H9 (cell line): ENCODE results near the gene ITPKB. TPM values are rescaled to one million over a fixed set of nuclear protein-coding genes. Genes with fewer than 3 reads are reported as not detected.

Source experiments
- DNase-seq: peaks from one replicate; pipeline ENCODE4 v3.0.0-alpha.2; 2017
- H2AFZ ChIP-seq: one replicate; pipeline ENCODE4 v1.6.1; 2013; ENCODE audit warnings: mild to moderate bottlenecking, low read length, control low read depth, moderate library complexity
- H2AK5ac ChIP-seq: 2 replicates; pipeline ENCODE4 v1.6.1; 2013; ENCODE audit warnings: low read length, control low read depth, mixed read lengths; ENCODE audit not compliant: insufficient read length
- H2BK120ac ChIP-seq: one replicate; pipeline ENCODE4 v1.6.1; 2013; ENCODE audit warnings: low read depth, mild to moderate bottlenecking, low read length, control low read depth, inconsistent platforms; ENCODE audit not compliant: poor library complexity, severe bottlenecking
- H2BK12ac ChIP-seq: 2 replicates; pipeline ENCODE4 v1.6.1; 2013; ENCODE audit warnings: low read length, control low read depth, mixed read lengths, low read depth; ENCODE audit not compliant: insufficient read length
- H2BK15ac ChIP-seq: 2 replicates; pipeline ENCODE4 v1.6.1; 2013; ENCODE audit warnings: low read depth, low read length, control low read depth
- H2BK20ac ChIP-seq: one replicate; pipeline ENCODE4 v1.6.1; 2013; ENCODE audit warnings: low read depth, mild to moderate bottlenecking, low read length, control low read depth, inconsistent platforms; ENCODE audit not compliant: poor library complexity, severe bottlenecking
- H2BK5ac ChIP-seq: 2 replicates; pipeline ENCODE4 v1.6.1; 2013; ENCODE audit warnings: low read length, control low read depth, mixed read lengths; ENCODE audit not compliant: insufficient read length
- H3K14ac ChIP-seq: 2 replicates; pipeline ENCODE4 v1.6.1; 2013; ENCODE audit warnings: low read length, control low read depth; ENCODE audit not compliant: insufficient read depth
- H3K18ac ChIP-seq: 2 replicates; pipeline ENCODE4 v1.6.1; 2013; ENCODE audit warnings: low read depth, mild to moderate bottlenecking, mixed read lengths, low read length, control low read depth; ENCODE audit not compliant: insufficient read length
- H3K23ac ChIP-seq: 2 replicates; pipeline ENCODE4 v1.6.1; 2013; ENCODE audit warnings: low read length, control low read depth, mixed read lengths, low read depth; ENCODE audit not compliant: insufficient read length
- H3K23me2 ChIP-seq: 2 replicates; pipeline ENCODE4 v1.6.1; 2013; ENCODE audit warnings: low read depth, mild to moderate bottlenecking, mixed read lengths, low read length, control low read depth; ENCODE audit not compliant: insufficient read length, poor library complexity, severe bottlenecking
- H3K27ac ChIP-seq: 2 replicates; pipeline ENCODE4 v1.5.1; 2013; ENCODE audit warnings: low read length, control low read depth, mixed read lengths, low read depth; ENCODE audit not compliant: insufficient read length
- H3K27me3 ChIP-seq: 2 replicates; pipeline ENCODE4 v1.6.1; 2013; ENCODE audit warnings: low read length, control low read depth, inconsistent platforms; ENCODE audit not compliant: insufficient read depth
- H3K4ac ChIP-seq: 2 replicates; pipeline ENCODE4 v1.6.1; 2013; ENCODE audit warnings: low read depth, mild to moderate bottlenecking, control low read depth, inconsistent platforms, low read length, moderate library complexity
- H3K4me1 ChIP-seq: 2 replicates; pipeline ENCODE4 v1.6.1; 2013; ENCODE audit warnings: low read length, control low read depth, inconsistent platforms; ENCODE audit not compliant: insufficient read depth
- H3K4me2 ChIP-seq: 2 replicates; pipeline ENCODE4 v1.6.1; 2013; ENCODE audit warnings: low read length, control low read depth, mixed read lengths; ENCODE audit not compliant: insufficient read length, insufficient read depth
- H3K56ac ChIP-seq: 2 replicates; pipeline ENCODE4 v1.6.1; 2013; ENCODE audit warnings: low read depth, mild to moderate bottlenecking, mixed read lengths, low read length, control low read depth; ENCODE audit not compliant: insufficient read length
- H3K79me1 ChIP-seq: 2 replicates; pipeline ENCODE4 v1.6.1; 2013; ENCODE audit warnings: low read depth, mild to moderate bottlenecking, moderate library complexity, low read length, control low read depth, inconsistent platforms; ENCODE audit not compliant: insufficient read depth, poor library complexity, severe bottlenecking
- H3K79me2 ChIP-seq: 2 replicates; pipeline ENCODE4 v1.6.1; 2013; ENCODE audit warnings: low read length, control low read depth, inconsistent platforms; ENCODE audit not compliant: insufficient read depth
- H3K9ac ChIP-seq: 2 replicates; pipeline ENCODE4 v1.6.1; 2013; ENCODE audit warnings: low read length, control low read depth, mixed read lengths; ENCODE audit not compliant: insufficient read length; ENCODE audit errors: extremely low read depth
- H3K9me3 ChIP-seq: one replicate; pipeline ENCODE4 v1.6.1; 2013; ENCODE audit warnings: low read depth, low read length, inconsistent platforms; ENCODE audit not compliant: control insufficient read depth
- H3T11ph ChIP-seq: one replicate; pipeline ENCODE4 v1.6.1; 2013; ENCODE audit warnings: mild to moderate bottlenecking, low read length, control low read depth, inconsistent platforms
- H4K20me1 ChIP-seq: one replicate; pipeline ENCODE4 v1.6.1; 2013; ENCODE audit not compliant: control insufficient read depth, insufficient read length, insufficient read depth
- H4K5ac ChIP-seq: 2 replicates; pipeline ENCODE4 v1.6.1; 2013; ENCODE audit warnings: low read depth, mild to moderate bottlenecking, mixed read lengths, low read length, control low read depth; ENCODE audit not compliant: insufficient read length
- H4K8ac ChIP-seq: replicated peaks from 2 replicates; pipeline ENCODE4 v1.6.1; 2013; ENCODE audit warnings: low read length, control low read depth, mixed read lengths, low read depth; ENCODE audit not compliant: insufficient read length
- H4K91ac ChIP-seq: 2 replicates; pipeline ENCODE4 v1.6.1; 2013; ENCODE audit warnings: low read depth, mild to moderate bottlenecking, moderate library complexity, mixed read lengths, low read length, control low read depth; ENCODE audit not compliant: insufficient read length
- H3K27ac Mint-ChIP-seq, 3 experiments: 2 replicates in 2 of 3; 3 replicates in 1 of 3; pipeline ENCODE4 v1.8.0; 2020 to 2021; ENCODE audit warnings: mixed read lengths in 3 of 3, mild to moderate bottlenecking in 1 of 3, moderate library complexity in 1 of 3
- H3K27me3 Mint-ChIP-seq: 2 replicates; pipeline ENCODE4 v1.8.0; 2021; ENCODE audit warnings: low read depth, mild to moderate bottlenecking, moderate library complexity, mixed read lengths
- H3K36me3 Mint-ChIP-seq, 3 experiments: 2 replicates in 2 of 3; 3 replicates in 1 of 3; pipeline ENCODE4 v1.8.0; 2020 to 2021; ENCODE audit warnings: low read depth in 3 of 3, mixed read lengths in 3 of 3; ENCODE audit not compliant: insufficient read depth in 1 of 3
- H3K4me1 Mint-ChIP-seq, 2 experiments: 2 replicates each; pipeline ENCODE4 v1.8.0; 2020; ENCODE audit warnings: mixed read lengths in 2 of 2
- H3K4me3 Mint-ChIP-seq, 2 experiments: 2 replicates in 1 of 2; 3 replicates in 1 of 2; pipeline ENCODE4 v1.8.0; 2020 to 2021; ENCODE audit warnings: mild to moderate bottlenecking in 2 of 2, mixed read lengths in 2 of 2, moderate library complexity in 1 of 2
- H3K9me3 Mint-ChIP-seq, 2 experiments: 2 replicates in 1 of 2; 3 replicates in 1 of 2; pipeline ENCODE4 v1.8.0; 2020; ENCODE audit warnings: mild to moderate bottlenecking in 2 of 2, mixed read lengths in 2 of 2, moderate library complexity in 1 of 2
- CTCF ChIP-seq: fragments of 200-600 bp; sonication (generic); conservative IDR thresholded peaks from 3 replicates; pipeline ENCODE4 v1.8.0; 2021; ENCODE audit warnings: antibody characterized with exemption, mild to moderate bottlenecking
- WGBS: extraction: QIAGEN DNeasy Blood & Tissue Kit; methylation state at CpG from one replicate; pipeline ENCODE4 v1.1.7; 2013; ENCODE audit warnings: missing lambda C conversion rate, low lambda C conversion rate, mixed read lengths; ENCODE audit not compliant: insufficient read length; ENCODE audit errors: extremely low coverage; 5-methylcytosine and 5-hydroxymethylcytosine counted together
- total RNA-seq: library from RNA; stranded (reverse); gene quantifications from 2 replicates; pipeline ENCODE4 v1.2.1, GENCODE V29; 2021

Gene ITPKB
- total RNA-seq, 1 experiment from 2014 or later, result 3.8 TPM

- Mint-ChIP-seq H3K27ac (peak overlapping the region in 1 of 3 experiments; percentile 2; a peak in 2 of 7 replicates), H3K36me3 (no peaks in the 10 kb centered on the region), H3K4me1 (peaks cover 29 to 53% of the 10 kb centered on the region in 2 experiments), H3K4me3 (no peak overlapping the region), H3K27me3 (no peaks in the 10 kb centered on the region; the same call in 1 of the 2 replicates), H3K9me3 (no peaks in the 10 kb centered on the region)
- WGBS, result no CpG with 5 or more reads among the region's 19 CpGs
- H3K9ac ChIP-seq, result no peak overlapping the region
- no peak overlapping the region for H3K18ac ChIP-seq
- no peak overlapping the region for H3K4me2 ChIP-seq
- H3K23ac ChIP-seq, result no peak overlapping the region
- H3K9me3 ChIP-seq, result no peaks in the 10 kb centered on the region
- no peak overlapping the region for H3T11ph ChIP-seq
- no peak overlapping the region for H4K8ac ChIP-seq
- no peak overlapping the region for H2BK12ac ChIP-seq
- H2BK15ac ChIP-seq, result no peak overlapping the region
- H2BK120ac ChIP-seq, result no peak overlapping the region
- H2AK5ac ChIP-seq, result no peak overlapping the region
- no peak overlapping the region for H3K27ac ChIP-seq
- no peak overlapping the region for H3K14ac ChIP-seq
- no peaks in the 10 kb centered on the region for H3K79me2 ChIP-seq
- no peak overlapping the region for H4K91ac ChIP-seq
- H4K5ac ChIP-seq, result no peak overlapping the region
- no peak overlapping the region for H2BK20ac ChIP-seq
- H3K4ac ChIP-seq, result no peak overlapping the region
- no peaks in the 10 kb centered on the region for H3K23me2 ChIP-seq
- H2AFZ ChIP-seq, result no peak overlapping the region
- no peak overlapping the region for H2BK5ac ChIP-seq
- no peak for DNase-seq
- no peaks in the 10 kb centered on the region; the same call in 1 of the 2 replicates for H3K4me1 ChIP-seq
- no peaks in the 10 kb centered on the region for H3K27me3 ChIP-seq
- no peaks in the 10 kb centered on the region for H4K20me1 ChIP-seq
- TF ChIP-seq CTCF, result no peak
- H3K79me1 ChIP-seq, result no peaks in the 10 kb centered on the region
- H3K56ac ChIP-seq, result no peak overlapping the region
These were observed 135.1 kb downstream of the ITPKB start for GRCh38 chr1:226603858-226604559.
